ENCODE results near the gene FLNB.

DNA sequence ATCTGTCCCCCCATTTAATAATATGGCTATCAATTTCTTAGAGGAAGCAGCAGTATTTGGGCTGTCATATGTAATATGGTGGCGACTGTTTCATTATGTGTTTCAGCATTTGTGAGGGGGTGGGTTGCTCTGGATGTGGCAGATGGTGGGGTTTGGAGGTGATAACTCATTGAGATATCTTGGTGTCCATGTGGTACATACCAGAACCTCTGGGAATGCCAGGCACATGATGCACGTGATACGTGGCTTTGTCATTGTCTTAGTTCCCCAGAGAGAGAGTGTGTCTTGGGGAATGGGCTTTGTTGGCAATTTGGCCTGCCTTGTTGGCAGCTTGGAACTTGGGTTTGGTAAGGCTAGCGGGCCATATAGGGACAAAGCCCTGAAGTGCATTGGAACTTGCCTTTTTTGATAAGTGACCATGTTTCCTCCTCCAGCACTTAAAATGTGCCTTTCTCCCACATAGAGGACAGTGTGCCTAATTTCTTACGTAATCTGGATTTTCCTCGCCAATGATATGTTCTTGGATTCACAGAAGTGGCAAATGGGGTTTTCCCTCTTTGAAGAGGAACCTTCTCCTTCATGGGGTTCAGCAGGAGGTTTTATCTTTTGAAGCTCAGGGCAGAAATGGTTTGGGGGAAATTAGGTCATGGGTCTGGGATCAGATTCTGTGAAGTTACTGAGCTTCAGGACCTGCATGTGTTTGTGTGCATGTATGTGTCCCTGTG lies 123.0 kb downstream of the FLNB start:
- TF ChIP-seq, protein P1, sequence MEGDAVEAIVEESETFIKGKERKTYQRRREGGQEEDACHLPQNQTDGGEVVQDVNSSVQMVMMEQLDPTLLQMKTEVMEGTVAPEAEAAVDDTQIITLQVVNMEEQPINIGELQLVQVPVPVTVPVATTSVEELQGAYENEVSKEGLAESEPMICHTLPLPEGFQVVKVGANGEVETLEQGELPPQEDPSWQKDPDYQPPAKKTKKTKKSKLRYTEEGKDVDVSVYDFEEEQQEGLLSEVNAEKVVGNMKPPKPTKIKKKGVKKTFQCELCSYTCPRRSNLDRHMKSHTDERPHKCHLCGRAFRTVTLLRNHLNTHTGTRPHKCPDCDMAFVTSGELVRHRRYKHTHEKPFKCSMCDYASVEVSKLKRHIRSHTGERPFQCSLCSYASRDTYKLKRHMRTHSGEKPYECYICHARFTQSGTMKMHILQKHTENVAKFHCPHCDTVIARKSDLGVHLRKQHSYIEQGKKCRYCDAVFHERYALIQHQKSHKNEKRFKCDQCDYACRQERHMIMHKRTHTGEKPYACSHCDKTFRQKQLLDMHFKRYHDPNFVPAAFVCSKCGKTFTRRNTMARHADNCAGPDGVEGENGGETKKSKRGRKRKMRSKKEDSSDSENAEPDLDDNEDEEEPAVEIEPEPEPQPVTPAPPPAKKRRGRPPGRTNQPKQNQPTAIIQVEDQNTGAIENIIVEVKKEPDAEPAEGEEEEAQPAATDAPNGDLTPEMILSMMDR (IDR thresholded peaks at IDR 0.05 in 2 of 3, conservative IDR thresholded peaks at IDR 0.05 in 1 of 3; ENCODE audit: insufficient read depth in 2 of 3, low read depth in 1 of 3, low read length in 3 of 3) = no peak
- no peak for TF ChIP-seq POLR2A (conservative IDR thresholded peaks at IDR 0.05)
- TF ChIP-seq ZNF274 (IDR thresholded peaks at IDR 0.05; ENCODE audit: borderline replicate concordance, low read depth, low read length) = no peak
- TF ChIP-seq, protein P2, sequence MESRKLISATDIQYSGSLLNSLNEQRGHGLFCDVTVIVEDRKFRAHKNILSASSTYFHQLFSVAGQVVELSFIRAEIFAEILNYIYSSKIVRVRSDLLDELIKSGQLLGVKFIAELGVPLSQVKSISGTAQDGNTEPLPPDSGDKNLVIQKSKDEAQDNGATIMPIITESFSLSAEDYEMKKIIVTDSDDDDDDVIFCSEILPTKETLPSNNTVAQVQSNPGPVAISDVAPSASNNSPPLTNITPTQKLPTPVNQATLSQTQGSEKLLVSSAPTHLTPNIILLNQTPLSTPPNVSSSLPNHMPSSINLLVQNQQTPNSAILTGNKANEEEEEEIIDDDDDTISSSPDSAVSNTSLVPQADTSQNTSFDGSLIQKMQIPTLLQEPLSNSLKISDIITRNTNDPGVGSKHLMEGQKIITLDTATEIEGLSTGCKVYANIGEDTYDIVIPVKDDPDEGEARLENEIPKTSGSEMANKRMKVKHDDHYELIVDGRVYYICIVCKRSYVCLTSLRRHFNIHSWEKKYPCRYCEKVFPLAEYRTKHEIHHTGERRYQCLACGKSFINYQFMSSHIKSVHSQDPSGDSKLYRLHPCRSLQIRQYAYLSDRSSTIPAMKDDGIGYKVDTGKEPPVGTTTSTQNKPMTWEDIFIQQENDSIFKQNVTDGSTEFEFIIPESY (CRISPR knock-in tag; IDR thresholded peaks at IDR 0.05) = no peak
- no peak for TF ChIP-seq RCOR1 (IDR thresholded peaks at IDR 0.05; ENCODE audit: borderline replicate concordance in 1 of 2, low read depth in 2 of 2, low read length in 2 of 2)
- no peak for TF ChIP-seq SMAD1 (IDR thresholded peaks at IDR 0.05; ENCODE audit: low read depth, low read length, partially characterized antibody)
- no peak for TF ChIP-seq SIN3A (IDR thresholded peaks at IDR 0.05; ENCODE audit: borderline replicate concordance in 2 of 2, control insufficient read depth in 1 of 2, low read depth in 2 of 2, low read length in 2 of 2)
- TF ChIP-seq DDX20 (tag; IDR thresholded peaks at IDR 0.05; ENCODE audit: low read depth) = no peak

Measured in K562 (cell line).